Measurements from ENCODE around the gene MIPEP. TPM values are rescaled to one million over a fixed set of nuclear protein-coding genes. Genes with fewer than 3 reads are reported as not detected.

The MIPEP gene
- total RNA-seq, 4 donors from 2014 or later = 12.1 to 25.7 (median 19.5) TPM

DNA sequence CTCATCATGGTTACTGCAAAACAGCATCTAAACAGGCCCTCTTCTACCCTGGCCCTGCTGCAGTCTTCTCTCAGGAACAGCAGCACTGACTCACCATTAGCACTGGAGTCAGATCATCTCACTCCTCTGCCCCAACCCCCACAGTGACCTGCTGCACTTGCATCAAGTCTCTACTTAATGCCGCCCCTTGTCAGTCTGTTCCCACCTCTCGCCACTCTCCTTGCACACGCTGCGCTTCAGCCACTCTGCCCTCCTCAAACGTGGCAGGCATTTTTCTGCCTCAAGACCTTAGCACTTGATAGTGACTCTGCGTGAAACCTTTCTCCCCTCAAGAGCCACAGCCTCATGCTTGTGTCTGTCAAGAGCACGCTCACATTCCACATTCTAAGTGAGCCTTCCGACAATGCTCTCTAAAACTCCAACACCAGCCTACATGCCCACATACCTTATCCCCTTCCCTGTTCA lies 22.1 kb downstream of the MIPEP start:
- intact Hi-C loops (cut with DNase I) = loop anchor here (10.0 kb wide), 1 partner anchor 162 kb away; no protein-coding TSS in a partner anchor
- DNase-seq = no peak

DNA sequence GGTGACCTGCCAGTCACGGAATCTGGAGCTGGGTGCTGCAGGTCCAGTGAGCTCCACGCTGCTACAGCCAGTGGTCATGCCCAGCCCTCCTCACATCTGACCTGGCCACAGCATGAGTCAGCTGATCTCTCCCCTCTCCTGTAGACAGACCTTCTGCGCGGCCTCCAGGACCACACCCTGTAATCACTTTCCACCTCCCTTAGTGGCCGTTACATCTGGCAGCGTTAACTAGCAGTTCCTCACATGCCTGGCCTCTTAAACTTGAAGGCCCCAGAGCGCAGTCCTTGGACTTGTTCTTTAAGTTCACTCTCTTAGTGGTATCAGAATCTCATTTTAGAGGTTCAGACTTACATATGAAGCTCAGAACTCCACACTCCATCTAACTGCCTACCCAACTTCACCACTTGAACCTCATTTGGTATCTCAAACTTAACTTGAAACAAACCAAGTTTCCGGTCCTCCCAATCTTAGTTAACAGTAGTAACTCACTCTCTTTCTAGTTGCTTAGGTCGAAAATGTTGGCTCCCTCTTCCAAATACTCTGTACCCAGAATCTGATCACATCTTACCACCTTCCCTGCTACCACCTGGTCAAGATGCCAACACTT lies 22.7 kb downstream of the MIPEP start:
- no peak overlapping the region for H3K27ac ChIP-seq
- WGBS, 2 donors = 93 to 96% methylated on average over 9 of the region's 9 CpGs
- H3K9me3 ChIP-seq = no peaks in the 10 kb centered on the region
- no peak overlapping the region for H3K4me3 ChIP-seq
- peaks cover 5 to 36% (median 10%) of the 10 kb centered on the region in 3 donors for H3K4me1 ChIP-seq
- TF ChIP-seq POLR2A (IDR thresholded peaks at IDR 0.05) = no peak
- TF ChIP-seq, protein P1, sequence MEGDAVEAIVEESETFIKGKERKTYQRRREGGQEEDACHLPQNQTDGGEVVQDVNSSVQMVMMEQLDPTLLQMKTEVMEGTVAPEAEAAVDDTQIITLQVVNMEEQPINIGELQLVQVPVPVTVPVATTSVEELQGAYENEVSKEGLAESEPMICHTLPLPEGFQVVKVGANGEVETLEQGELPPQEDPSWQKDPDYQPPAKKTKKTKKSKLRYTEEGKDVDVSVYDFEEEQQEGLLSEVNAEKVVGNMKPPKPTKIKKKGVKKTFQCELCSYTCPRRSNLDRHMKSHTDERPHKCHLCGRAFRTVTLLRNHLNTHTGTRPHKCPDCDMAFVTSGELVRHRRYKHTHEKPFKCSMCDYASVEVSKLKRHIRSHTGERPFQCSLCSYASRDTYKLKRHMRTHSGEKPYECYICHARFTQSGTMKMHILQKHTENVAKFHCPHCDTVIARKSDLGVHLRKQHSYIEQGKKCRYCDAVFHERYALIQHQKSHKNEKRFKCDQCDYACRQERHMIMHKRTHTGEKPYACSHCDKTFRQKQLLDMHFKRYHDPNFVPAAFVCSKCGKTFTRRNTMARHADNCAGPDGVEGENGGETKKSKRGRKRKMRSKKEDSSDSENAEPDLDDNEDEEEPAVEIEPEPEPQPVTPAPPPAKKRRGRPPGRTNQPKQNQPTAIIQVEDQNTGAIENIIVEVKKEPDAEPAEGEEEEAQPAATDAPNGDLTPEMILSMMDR (IDR thresholded peaks at IDR 0.05) = no peak
- no peak for DNase-seq
- peaks cover 0 to 4% (median 0%) of the 10 kb centered on the region in 3 donors for H3K36me3 ChIP-seq
- H3K27me3 ChIP-seq = no peaks in the 10 kb centered on the region
- intact Hi-C loops (cut with DNase I) = loop anchor here (10.0 kb wide), 1 partner anchor 162 kb away; no protein-coding TSS in a partner anchor

More for the DNA sequence above, 22.1 kb downstream of the MIPEP start:
- no peak for TF ChIP-seq POLR2A (IDR thresholded peaks at IDR 0.05)
- peaks cover 5 to 37% (median 10%) of the 10 kb centered on the region in 3 donors for H3K4me1 ChIP-seq
- H3K9me3 ChIP-seq = no peaks in the 10 kb centered on the region
- H3K27ac ChIP-seq = no peak overlapping the region
- H3K27me3 ChIP-seq = no peaks in the 10 kb centered on the region
- WGBS, 2 donors = 88 to 93% methylated on average over 8 of the region's 8 CpGs
- H3K4me3 ChIP-seq = no peak overlapping the region
- no peaks in the 10 kb centered on the region for H3K36me3 ChIP-seq

DNA sequence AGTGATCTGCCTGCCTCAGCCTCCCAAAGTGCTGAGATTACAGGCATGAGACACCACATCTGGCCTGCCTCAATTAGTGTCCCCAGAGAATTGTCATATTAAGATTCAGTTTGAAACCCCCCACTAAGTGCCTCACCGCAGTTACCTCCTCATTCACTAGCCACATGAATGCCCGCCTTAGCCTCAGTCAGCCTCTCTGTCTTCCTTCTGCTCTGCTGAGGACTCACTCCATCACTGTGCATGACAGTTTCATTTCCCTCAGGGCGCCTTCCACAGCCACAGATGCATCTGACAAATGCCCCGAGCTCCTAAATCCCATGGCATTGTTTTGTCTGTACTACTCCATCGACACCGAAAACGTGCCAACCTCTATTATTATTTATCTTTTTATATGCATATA lies 23.3 kb downstream of the MIPEP start:
- WGBS, 2 donors = 76 to 85% methylated on average over 6 to 7 of the region's 7 CpGs
- TF ChIP-seq, protein P1 (IDR thresholded peaks at IDR 0.05) = no peak
- TF ChIP-seq POLR2A (IDR thresholded peaks at IDR 0.05) = no peak
- peaks cover 5 to 30% (median 10%) of the 10 kb centered on the region in 3 donors for H3K4me1 ChIP-seq
- H3K36me3 ChIP-seq = peaks cover 0 to 10% (median 0%) of the 10 kb centered on the region in 3 donors
- no peak overlapping the region for H3K4me3 ChIP-seq
- intact Hi-C loops (cut with DNase I) = loop anchor here (10.0 kb wide), 1 partner anchor 161 kb away; no protein-coding TSS in a partner anchor
- no peaks in the 10 kb centered on the region for H3K9me3 ChIP-seq
- no peak overlapping the region for H3K27ac ChIP-seq
- no peak for DNase-seq
- no peaks in the 10 kb centered on the region for H3K27me3 ChIP-seq

DNA sequence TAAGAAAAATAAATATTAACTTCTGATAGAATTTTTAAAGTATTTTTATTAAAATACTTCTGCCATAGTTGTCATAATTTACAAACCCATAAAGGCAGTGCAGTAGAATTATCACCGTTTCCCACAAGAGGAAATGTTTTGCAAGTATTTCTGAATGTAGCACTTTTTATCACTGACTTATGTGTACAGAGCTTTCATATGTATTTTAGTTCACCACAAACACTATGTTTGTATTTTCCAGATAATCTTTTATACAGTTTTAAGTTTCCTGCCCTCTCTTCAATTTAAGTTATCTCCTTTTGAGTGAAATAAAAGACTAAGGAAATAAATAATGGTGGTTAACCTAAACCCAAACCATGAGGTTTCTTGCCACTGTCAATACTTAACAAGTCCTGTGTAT lies 24.2 kb downstream of the MIPEP start:
- Histone ChIP-seq H3K27ac (no peak overlapping the region), H3K4me3 (no peak overlapping the region), H3K27me3 (no peaks in the 10 kb centered on the region), H3K36me3 (peaks cover 0 to 12% (median 0%) of the 10 kb centered on the region in 3 donors), H3K4me1 (peaks cover 5 to 21% (median 6%) of the 10 kb centered on the region in 3 donors), H3K9me3 (no peaks in the 10 kb centered on the region)
- DNase-seq = no peak
- whole genome bisulfite sequencing, 2 donors = 64 to 68% methylated on average over 1 of the region's 1 CpG
- TF ChIP-seq POLR2A (IDR thresholded peaks at IDR 0.05) = no peak
- TF ChIP-seq, protein P1 (IDR thresholded peaks at IDR 0.05) = no peak
- intact Hi-C loops (cut with DNase I) = loop anchor here (10.0 kb wide), 1 partner anchor 160 kb away; no protein-coding TSS in a partner anchor

DNA sequence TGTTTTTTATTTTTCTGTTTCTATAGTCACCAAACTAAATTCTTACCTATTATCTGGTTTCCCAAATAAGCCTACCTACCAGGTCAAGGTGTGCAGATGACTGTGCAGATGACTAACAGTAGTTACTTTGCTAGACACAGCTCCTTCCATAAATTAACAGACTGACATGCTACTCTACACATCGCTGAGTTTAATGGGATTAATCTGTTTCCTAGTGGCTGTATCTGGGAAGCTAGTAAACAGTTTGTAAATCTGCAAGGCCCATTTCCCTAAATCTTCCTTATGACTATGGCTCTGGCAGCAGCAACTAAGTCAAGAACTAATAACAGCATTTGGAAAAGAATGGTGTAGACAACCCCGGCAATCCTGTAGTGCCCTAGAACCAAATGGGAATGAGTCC lies 27.9 kb downstream of the MIPEP start:
- peaks cover 0 to 29% (median 0%) of the 10 kb centered on the region in 3 donors for H3K36me3 ChIP-seq
- intact Hi-C loops (cut with DNase I) = loop anchor here (10.0 kb wide), 1 partner anchor 157 kb away; no protein-coding TSS in a partner anchor
- WGBS, 2 donors = 78 to 95% methylated on average over 2 of the region's 2 CpGs
- no peak for TF ChIP-seq POLR2A (IDR thresholded peaks at IDR 0.05)
- TF ChIP-seq, protein P1 (IDR thresholded peaks at IDR 0.05) = no peak
- no peak for DNase-seq
- H3K4me3 ChIP-seq = no peak overlapping the region
- H3K27ac ChIP-seq = no peak overlapping the region
- H3K27me3 ChIP-seq = no peaks in the 10 kb centered on the region
- peaks cover 5 to 23% (median 6%) of the 10 kb centered on the region in 3 donors for H3K4me1 ChIP-seq
- H3K9me3 ChIP-seq = no peaks in the 10 kb centered on the region

Measured in esophagus squamous epithelium (tissue), 5 donors.